GM18498 (cell line): Measurements from ENCODE around the gene PDE6C.
A peak's percentile ranks its signal among the peaks of the same experiment; 100 is the strongest.

Experiments
- ATAC-seq: cut with Tn5 transposase; IDR thresholded peaks from one replicate; pipeline ENCODE4 v1.9.1; 2021; ENCODE audit warnings: mild to moderate bottlenecking, moderate library complexity; ENCODE audit not compliant: unreplicated experiment

The PDE6C gene

GRCh38 chr10:93593749-93594148 lies 18.6 kb upstream of the PDE6C start:
- no peak for ATAC-seq

- ATAC-seq: no peak
Measured at GRCh38 chr10:93594518-93594917, 17.8 kb upstream of the PDE6C start.

GRCh38 chr10:93595378-93596161 lies 16.8 kb upstream of the PDE6C start:
- no peak for ATAC-seq

- no peak for ATAC-seq
Measured at GRCh38 chr10:93596539-93596938, 15.8 kb upstream of the PDE6C start.

- no peak for ATAC-seq
Measured at GRCh38 chr10:93597075-93597599, 15.2 kb upstream of the PDE6C start.

GRCh38 chr10:93598157-93598556 lies 14.2 kb upstream of the PDE6C start:
- ATAC-seq: no peak

GRCh38 chr10:93599335-93599734 lies 13.0 kb upstream of the PDE6C start:
- no peak for ATAC-seq

GRCh38 chr10:93599778-93600177 lies 12.6 kb upstream of the PDE6C start:
- no peak for ATAC-seq

- ATAC-seq: no peak
Measured at GRCh38 chr10:93600446-93601145, 11.7 kb upstream of the PDE6C start.

- ATAC-seq: no peak
Measured at GRCh38 chr10:93601146-93601773, 11.1 kb upstream of the PDE6C start, which contains the start of gene RBP4. TSS of gene RBP4 (minus strand) at chr10:93601235. CDS start at chr10:93601028, 207 bp downstream.

GRCh38 chr10:93601774-93602162 lies 10.6 kb upstream of the PDE6C start:
- no peak for ATAC-seq

GRCh38 chr10:93603023-93603422 lies 9.3 kb upstream of the PDE6C start:
- ATAC-seq: no peak

GRCh38 chr10:93604146-93604545 lies 8.2 kb upstream of the PDE6C start:
- no peak for ATAC-seq

- no peak for ATAC-seq
Measured at GRCh38 chr10:93608421-93608820, 3.9 kb upstream of the PDE6C start.

GRCh38 chr10:93613126-93613525 lies 789 bp downstream of the PDE6C start:
- ATAC-seq: no peak

GRCh38 chr10:93614101-93614825 lies 1.9 kb downstream of the PDE6C start:
- ATAC-seq: no peak

- no peak for ATAC-seq
Measured at GRCh38 chr10:93615576-93616235, 3.4 kb downstream of the PDE6C start.

- ATAC-seq: no peak
Measured at GRCh38 chr10:93620925-93621324, 8.6 kb downstream of the PDE6C start.

- ATAC-seq: peak; percentile 57
Measured at GRCh38 chr10:93622942-93623341, 10.6 kb downstream of the PDE6C start.

- ATAC-seq: no peak
Measured at GRCh38 chr10:93628858-93629257, 16.5 kb downstream of the PDE6C start.
